HepG2 (cell line): ENCODE data around the gene BPHL. TPM values are rescaled to one million over a fixed set of nuclear protein-coding genes. Genes with fewer than 3 reads are reported as not detected.

Source experiments
- ASH2L ChIP-seq: fragments of 300-600, 200-600 bp; sonication (generic); IDR thresholded peaks from 2 replicates; pipeline ENCODE4 v1.7.0; 2017; ENCODE audit warnings: low read depth, mild to moderate bottlenecking, moderate library complexity, mixed read lengths, low read length; ENCODE audit not compliant: insufficient read length
- DR1 ChIP-seq: sonication (generic); formaldehyde crosslinking; IDR thresholded peaks from 2 replicates; pipeline ENCODE4 v1.8.0; 2021; ENCODE audit warnings: mild to moderate bottlenecking, missing genetic modification reagents, inconsistent platforms
- ERF ChIP-seq: IDR thresholded peaks from 2 replicates; pipeline ENCODE4 v1.6.1; 2018; ENCODE audit warnings: missing biosample characterization, missing genetic modification reagents
- GPBP1L1 ChIP-seq: sonication (generic); formaldehyde crosslinking; IDR thresholded peaks from 2 replicates; pipeline ENCODE4 v1.5.0; 2020; ENCODE audit warnings: mild to moderate bottlenecking, missing genetic modification reagents
- HMGA1 ChIP-seq: sonication (generic); formaldehyde crosslinking; conservative IDR thresholded peaks from 2 replicates; pipeline ENCODE4 v1.4.0; 2020; ENCODE audit warnings: missing genetic modification reagents
- KMT2B ChIP-seq: IDR thresholded peaks from 2 replicates; pipeline ENCODE4 v1.6.1; 2016; ENCODE audit warnings: missing genetic modification reagents, missing compliant biosample characterization
- NCOA2 ChIP-seq: sonication (generic); formaldehyde crosslinking; IDR thresholded peaks from 2 replicates; pipeline ENCODE4 v1.8.0; 2022; ENCODE audit warnings: inconsistent platforms
- NCOA5 ChIP-seq: sonication (generic); formaldehyde crosslinking; IDR thresholded peaks from 2 replicates; pipeline ENCODE4 v1.4.0; 2020; ENCODE audit warnings: missing genetic modification reagents
- NFATC3 ChIP-seq: sonication (generic); formaldehyde crosslinking; IDR thresholded peaks from 2 replicates; pipeline ENCODE4 v1.5.1; 2020; ENCODE audit warnings: mild to moderate bottlenecking, missing genetic modification reagents
- NFE2L1 ChIP-seq: sonication (generic); formaldehyde crosslinking; IDR thresholded peaks from 2 replicates; pipeline ENCODE4 v1.4.0; 2020; ENCODE audit warnings: missing genetic modification reagents, mild to moderate bottlenecking, borderline replicate concordance
- PITX1 ChIP-seq: sonication (generic); formaldehyde crosslinking; IDR thresholded peaks from 2 replicates; pipeline ENCODE4 v1.5.1; 2020; ENCODE audit warnings: mild to moderate bottlenecking, missing genetic modification reagents
- REPIN1 ChIP-seq: sonication (generic); formaldehyde crosslinking; IDR thresholded peaks from 2 replicates; pipeline ENCODE4 v1.8.0; 2022; ENCODE audit warnings: missing genetic modification reagents, low read depth, mild to moderate bottlenecking, borderline replicate concordance
- SIN3A ChIP-seq: IDR thresholded peaks from 2 replicates; pipeline ENCODE4 v1.6.1; 2011; ENCODE audit warnings: low read depth, mild to moderate bottlenecking, control low read depth, low read length, borderline replicate concordance
- STAG1 ChIP-seq: sonication (generic); formaldehyde crosslinking; IDR thresholded peaks from 2 replicates; pipeline ENCODE4 v1.4.0; 2020; ENCODE audit warnings: missing genetic modification reagents
- TIGD3 ChIP-seq: sonication (generic); formaldehyde crosslinking; IDR thresholded peaks from 2 replicates; pipeline ENCODE4 v1.5.1; 2020; ENCODE audit warnings: mild to moderate bottlenecking, missing genetic modification reagents, borderline replicate concordance
- ZIK1 ChIP-seq: sonication (generic); formaldehyde crosslinking; IDR thresholded peaks from 2 replicates; pipeline ENCODE4 v1.5.0; 2020; ENCODE audit warnings: mild to moderate bottlenecking, low read depth, missing genetic modification reagents, borderline replicate concordance
- ZNF234 ChIP-seq: sonication (generic); formaldehyde crosslinking; conservative IDR thresholded peaks from 2 replicates; pipeline ENCODE4 v1.5.1; 2020; ENCODE audit warnings: mild to moderate bottlenecking, missing genetic modification reagents
- ZNF253 ChIP-seq: sonication (generic); formaldehyde crosslinking; IDR thresholded peaks from 2 replicates; pipeline ENCODE4 v1.8.0; 2022; ENCODE audit warnings: mild to moderate bottlenecking, missing genetic modification reagents, borderline replicate concordance
- ZNF274 ChIP-seq: sonication (generic); formaldehyde crosslinking; IDR thresholded peaks from 2 replicates; pipeline ENCODE4 v1.5.1; 2020; ENCODE audit warnings: mild to moderate bottlenecking, missing genetic modification reagents
- ZNF891 ChIP-seq: sonication (generic); formaldehyde crosslinking; IDR thresholded peaks from 2 replicates; pipeline ENCODE4 v1.5.0; 2020; ENCODE audit warnings: mild to moderate bottlenecking, missing genetic modification reagents
- polyA plus RNA-seq, 8 experiments: library from polyadenylated mRNA; depleted of rRNA in 3 of 8; stranded (reverse) in 7 of 8; unstranded in 1 of 8; fragments of >200 nt; fragmentation: Illumina TruSeq in 4 of 8; extraction: Trizol in 4 of 8; gene quantifications; 2 replicates each; pipeline versions ENCODE4 v1.2.1 to v1.2.3, GENCODE V29; 2011 to 2016; ENCODE audit warnings: low read depth in 4 of 8, missing spikeins in 1 of 8, mixed read lengths in 1 of 8; ENCODE audit not compliant: insufficient read depth in 1 of 8
- total RNA-seq, 5 experiments: library from RNA; depleted of rRNA; stranded (reverse); fragments of >200 nt; fragmentation: Illumina TruSeq; extraction: Trizol; gene quantifications; 2 replicates each; pipeline ENCODE4 v1.2.3, GENCODE V29; 2016; ENCODE audit warnings: low read depth in 1 of 5
- TF ChIP-seq, protein P1 (sequence below): sonication (generic); formaldehyde crosslinking; conservative IDR thresholded peaks from 2 replicates; pipeline ENCODE4 v1.4.0; 2020; ENCODE audit warnings: mild to moderate bottlenecking, missing genetic modification reagents, moderate library complexity
- TF ChIP-seq, protein P2 (sequence below): IDR thresholded peaks from 2 replicates; pipeline ENCODE4 v1.6.1; 2016; ENCODE audit warnings: mild to moderate bottlenecking

Gene BPHL
- total and polyA plus RNA-seq, 2 of the 13 experiments (the other 11 are each of a cell fraction or from before 2014, with no cell fraction given), result 37.8 to 39.5 TPM

DNA sequence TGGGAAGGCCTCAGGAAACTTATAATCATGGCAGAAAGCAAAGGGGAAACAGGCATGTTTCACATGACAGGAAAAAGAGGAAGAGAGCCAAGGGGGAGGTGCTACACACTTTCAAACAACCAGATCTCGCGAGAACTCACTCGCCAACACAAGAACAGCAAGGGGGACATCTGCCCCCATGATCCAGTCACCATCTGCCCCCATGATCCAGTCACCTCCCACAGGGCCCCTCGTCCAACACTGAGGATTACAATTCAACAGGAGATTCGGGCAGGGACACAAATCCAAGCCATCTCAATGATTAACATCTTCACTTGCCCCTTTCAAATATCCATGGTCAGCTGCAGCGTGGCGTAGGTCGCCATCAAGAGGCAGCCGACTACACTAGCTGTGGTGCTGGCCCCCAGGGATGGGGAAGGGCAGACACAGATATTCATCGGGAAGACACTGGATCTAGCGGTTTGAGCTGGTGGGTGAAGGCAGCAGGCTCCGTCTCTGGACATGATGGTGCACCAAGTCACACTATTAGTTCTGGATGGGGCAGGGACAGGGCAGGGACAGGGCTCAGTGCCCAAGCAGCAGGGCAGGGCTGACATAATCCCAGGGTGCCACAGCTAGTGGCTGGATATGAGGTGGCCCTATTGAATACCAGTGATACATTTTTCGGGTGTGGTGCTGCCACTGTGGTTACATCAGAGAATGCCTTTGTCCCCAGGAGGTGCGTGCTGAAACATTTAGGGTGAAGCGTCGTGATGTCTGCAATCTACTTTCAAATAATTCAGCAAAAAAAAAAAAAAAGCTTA, 77.4 kb downstream of the BPHL start (continued):
- TF ChIP-seq, protein P1, sequence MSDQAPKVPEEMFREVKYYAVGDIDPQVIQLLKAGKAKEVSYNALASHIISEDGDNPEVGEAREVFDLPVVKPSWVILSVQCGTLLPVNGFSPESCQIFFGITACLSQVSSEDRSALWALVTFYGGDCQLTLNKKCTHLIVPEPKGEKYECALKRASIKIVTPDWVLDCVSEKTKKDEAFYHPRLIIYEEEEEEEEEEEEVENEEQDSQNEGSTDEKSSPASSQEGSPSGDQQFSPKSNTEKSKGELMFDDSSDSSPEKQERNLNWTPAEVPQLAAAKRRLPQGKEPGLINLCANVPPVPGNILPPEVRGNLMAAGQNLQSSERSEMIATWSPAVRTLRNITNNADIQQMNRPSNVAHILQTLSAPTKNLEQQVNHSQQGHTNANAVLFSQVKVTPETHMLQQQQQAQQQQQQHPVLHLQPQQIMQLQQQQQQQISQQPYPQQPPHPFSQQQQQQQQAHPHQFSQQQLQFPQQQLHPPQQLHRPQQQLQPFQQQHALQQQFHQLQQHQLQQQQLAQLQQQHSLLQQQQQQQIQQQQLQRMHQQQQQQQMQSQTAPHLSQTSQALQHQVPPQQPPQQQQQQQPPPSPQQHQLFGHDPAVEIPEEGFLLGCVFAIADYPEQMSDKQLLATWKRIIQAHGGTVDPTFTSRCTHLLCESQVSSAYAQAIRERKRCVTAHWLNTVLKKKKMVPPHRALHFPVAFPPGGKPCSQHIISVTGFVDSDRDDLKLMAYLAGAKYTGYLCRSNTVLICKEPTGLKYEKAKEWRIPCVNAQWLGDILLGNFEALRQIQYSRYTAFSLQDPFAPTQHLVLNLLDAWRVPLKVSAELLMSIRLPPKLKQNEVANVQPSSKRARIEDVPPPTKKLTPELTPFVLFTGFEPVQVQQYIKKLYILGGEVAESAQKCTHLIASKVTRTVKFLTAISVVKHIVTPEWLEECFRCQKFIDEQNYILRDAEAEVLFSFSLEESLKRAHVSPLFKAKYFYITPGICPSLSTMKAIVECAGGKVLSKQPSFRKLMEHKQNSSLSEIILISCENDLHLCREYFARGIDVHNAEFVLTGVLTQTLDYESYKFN (CRISPR knock-in tag), result peak; percentile 59
- TF ChIP-seq SIN3A (peak; percentile 81; the same call in 1 of the 2 replicates), NCOA2 (CRISPR knock-in tag) (peak; percentile 53; the same call in 1 of the 2 replicates), ZIK1 (CRISPR knock-in tag) (peak; percentile 44; the same call in 1 of the 2 replicates), ZNF891 (peak; percentile 74; the same call in 1 of the 2 replicates), TIGD3 (CRISPR knock-in tag) (no peak), NCOA5 (CRISPR knock-in tag) (no peak), NFATC3 (CRISPR knock-in tag) (no peak), ASH2L (peak; percentile 46), ZNF274 (CRISPR knock-in tag) (peak; percentile 47), ZNF234 (CRISPR knock-in tag) (no peak), DR1 (no peak), GPBP1L1 (CRISPR knock-in tag) (no peak), KMT2B (CRISPR knock-in tag) (peak; percentile 55; the same call in 1 of the 2 replicates), REPIN1 (CRISPR knock-in tag) (no peak), NFE2L1 (CRISPR knock-in tag) (no peak), HMGA1 (CRISPR knock-in tag) (no peak), PITX1 (CRISPR knock-in tag) (peak; percentile 77; the same call in 1 of the 2 replicates), STAG1 (CRISPR knock-in tag) (peak; percentile 75), ERF (CRISPR knock-in tag) (peak; percentile 70; the same call in 1 of the 2 replicates), ZNF253 (CRISPR knock-in tag) (no peak)
- TF ChIP-seq, protein P2, sequence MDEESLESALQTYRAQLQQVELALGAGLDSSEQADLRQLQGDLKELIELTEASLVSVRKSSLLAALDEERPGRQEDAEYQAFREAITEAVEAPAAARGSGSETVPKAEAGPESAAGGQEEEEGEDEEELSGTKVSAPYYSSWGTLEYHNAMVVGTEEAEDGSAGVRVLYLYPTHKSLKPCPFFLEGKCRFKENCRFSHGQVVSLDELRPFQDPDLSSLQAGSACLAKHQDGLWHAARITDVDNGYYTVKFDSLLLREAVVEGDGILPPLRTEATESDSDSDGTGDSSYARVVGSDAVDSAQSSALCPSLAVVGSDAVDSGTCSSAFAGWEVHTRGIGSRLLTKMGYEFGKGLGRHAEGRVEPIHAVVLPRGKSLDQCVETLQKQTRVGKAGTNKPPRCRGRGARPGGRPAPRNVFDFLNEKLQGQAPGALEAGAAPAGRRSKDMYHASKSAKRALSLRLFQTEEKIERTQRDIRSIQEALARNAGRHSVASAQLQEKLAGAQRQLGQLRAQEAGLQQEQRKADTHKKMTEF (CRISPR knock-in tag), result peak; percentile 26; the same call in 1 of the 2 replicates
